ENCODE results near the gene DYNLRB1.
"Not testable (repeated sequence)": the region's sequence is repeated elsewhere in the genome, so short reads cannot be mapped to it uniquely, and the experiment has no call there.

Gene DYNLRB1

DNA sequence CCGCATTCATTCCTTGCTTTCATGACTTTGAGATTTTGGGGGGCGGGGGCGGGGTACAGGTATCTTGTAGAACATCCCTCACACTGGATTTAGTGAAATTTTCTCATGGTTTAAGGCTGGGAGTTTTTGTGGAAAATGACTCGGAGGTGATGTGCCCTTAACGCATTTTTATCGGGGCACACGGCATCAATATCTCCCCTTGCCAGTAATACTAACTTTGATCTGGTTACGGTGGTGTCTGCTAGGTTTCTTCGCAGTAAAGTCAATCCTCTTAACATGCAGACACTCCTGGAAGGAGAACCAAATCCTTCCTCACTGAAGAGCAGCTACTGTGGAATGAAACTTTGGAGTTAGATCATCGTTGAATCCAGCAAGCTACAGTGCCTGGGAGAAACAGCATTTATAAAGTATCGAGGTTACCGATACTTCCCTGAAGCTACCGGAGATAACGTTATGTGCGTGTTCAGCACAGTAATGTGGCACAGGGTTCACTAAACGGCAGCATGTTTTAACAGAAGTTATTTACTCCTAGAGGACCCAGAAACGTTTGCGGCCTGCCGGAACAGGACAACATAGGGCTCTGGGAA is 1.2 kb upstream of the DYNLRB1 start:
- peak; percentile 87 for FAIRE-seq
- no peak for DNase-seq (ENCODE audit: insufficient read length)
- no peak for TF ChIP-seq POLR2A (IDR thresholded peaks at IDR 0.05; ENCODE audit: low read depth, low read length)
- TF ChIP-seq TAF1 (IDR thresholded peaks at IDR 0.05; ENCODE audit: borderline replicate concordance, low read depth, low read length), result no peak
- no peak for TF ChIP-seq POLR2AphosphoS5 (IDR thresholded peaks at IDR 0.05; ENCODE audit: low read depth, low read length)

- FAIRE-seq (no peak), DNase-seq (ENCODE audit: insufficient read length) (peak; percentile 49)
- TF ChIP-seq POLR2A (IDR thresholded peaks at IDR 0.05; ENCODE audit: low read depth, low read length) (peak; percentile 55), TAF1 (IDR thresholded peaks at IDR 0.05; ENCODE audit: borderline replicate concordance, low read depth, low read length) (no peak), POLR2AphosphoS5 (IDR thresholded peaks at IDR 0.05; ENCODE audit: low read depth, low read length) (peak; percentile 56; the same call in 1 of the 2 replicates)
Measured at GRCh38 chr20:34515484-34516246, 557 bp upstream of the DYNLRB1 start.

DNA sequence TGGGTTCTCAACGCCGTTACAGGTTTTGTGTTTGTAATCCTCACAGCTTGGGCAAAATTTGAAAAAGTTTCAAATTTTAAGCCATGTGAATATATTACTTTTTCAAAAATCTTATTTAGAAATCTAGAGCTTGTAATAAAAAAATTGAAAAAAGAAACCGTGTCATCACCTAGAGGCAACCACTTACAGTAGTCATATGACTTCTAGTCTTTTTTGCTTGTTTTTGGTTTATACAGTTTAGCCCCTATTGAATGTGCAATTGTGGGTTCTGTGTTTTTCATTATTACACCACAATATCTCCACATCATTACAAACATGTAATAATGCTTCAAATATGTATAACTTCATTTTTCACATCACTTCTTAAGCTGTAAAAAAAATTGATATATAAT is 888 bp downstream of the DYNLRB1 start:
- DNase-seq (ENCODE audit: insufficient read length) (no peak), FAIRE-seq (no peak)
- TF ChIP-seq POLR2A (IDR thresholded peaks at IDR 0.05; ENCODE audit: low read depth, low read length) (no peak), POLR2AphosphoS5 (IDR thresholded peaks at IDR 0.05; ENCODE audit: low read depth, low read length) (no peak), TAF1 (IDR thresholded peaks at IDR 0.05; ENCODE audit: borderline replicate concordance, low read depth, low read length) (no peak)

DNA sequence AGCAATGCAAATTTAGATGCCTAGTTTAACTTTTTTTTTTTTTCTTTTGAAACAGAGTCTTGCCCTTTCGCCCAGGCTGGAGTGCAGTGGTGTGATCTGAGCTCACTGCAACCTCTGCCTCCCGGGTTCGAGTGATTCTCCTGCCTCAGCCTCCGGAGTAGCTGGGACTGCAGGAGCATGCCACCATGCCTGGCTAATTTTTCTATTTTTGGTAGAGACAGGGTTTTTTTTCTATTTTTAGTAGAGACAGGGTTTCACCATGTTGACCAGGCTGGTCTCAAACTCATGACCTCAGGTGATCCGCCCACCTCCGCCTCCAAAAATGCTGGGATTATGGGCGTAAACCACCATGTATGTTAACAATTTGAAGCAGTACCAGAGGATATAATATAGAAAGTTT is 2.6 kb downstream of the DYNLRB1 start:
- FAIRE-seq; DNase-seq (ENCODE audit: insufficient read length): not testable (repeated sequence)

- DNase-seq (ENCODE audit: insufficient read length); FAIRE-seq: not testable (repeated sequence)
Measured at GRCh38 chr20:34519841-34520240, 3.6 kb downstream of the DYNLRB1 start.

DNA sequence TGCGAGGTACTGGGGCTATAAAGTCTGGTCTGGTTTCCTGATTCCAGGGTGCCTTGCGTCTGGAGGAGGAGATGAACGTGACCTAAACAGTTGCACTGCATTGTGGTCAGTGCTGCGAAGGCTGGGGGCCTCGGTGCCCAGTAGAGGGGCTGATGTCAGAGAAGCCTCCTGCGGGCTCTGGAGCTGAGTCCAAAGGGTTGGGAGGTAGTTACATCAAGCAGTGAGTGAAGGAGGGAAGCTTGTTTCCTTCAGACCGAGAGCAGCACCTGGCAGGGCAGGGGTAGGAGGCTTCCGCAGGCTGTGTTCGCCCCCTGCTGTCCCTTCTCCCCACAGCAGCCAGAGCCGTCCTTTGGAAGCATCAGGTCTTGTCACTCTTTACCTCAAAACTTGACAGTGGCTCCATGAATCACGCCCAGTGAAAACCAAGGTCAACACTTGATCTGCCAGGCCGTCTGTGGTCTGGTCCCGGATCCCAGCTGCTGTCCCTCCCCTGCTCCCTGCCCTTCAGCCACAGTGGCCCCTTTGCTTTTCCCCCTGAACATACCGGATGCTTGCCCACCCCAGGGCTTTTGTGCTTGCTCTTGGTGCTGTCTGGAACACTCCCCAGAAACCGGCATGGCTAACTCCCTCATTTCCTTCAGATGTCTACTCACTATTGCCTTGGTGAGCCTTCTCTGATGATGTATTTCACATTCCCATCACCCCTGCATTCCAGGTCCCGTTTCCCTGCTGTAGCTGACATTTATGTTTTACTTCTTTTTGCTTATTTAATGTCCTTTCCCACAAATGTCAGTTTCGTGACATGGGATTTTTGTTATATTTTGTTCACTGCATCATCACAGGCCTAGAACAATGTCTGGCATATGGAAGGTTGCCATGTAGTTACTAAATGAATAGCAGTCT is 7.0 kb downstream of the DYNLRB1 start:
- TF ChIP-seq POLR2AphosphoS5 (IDR thresholded peaks at IDR 0.05; ENCODE audit: low read depth, low read length) (no peak), POLR2A (IDR thresholded peaks at IDR 0.05; ENCODE audit: low read depth, low read length) (no peak), TAF1 (IDR thresholded peaks at IDR 0.05; ENCODE audit: borderline replicate concordance, low read depth, low read length) (no peak)
- DNase-seq (ENCODE audit: insufficient read length) (peak; percentile 51), FAIRE-seq (peak; percentile 84)

DNA sequence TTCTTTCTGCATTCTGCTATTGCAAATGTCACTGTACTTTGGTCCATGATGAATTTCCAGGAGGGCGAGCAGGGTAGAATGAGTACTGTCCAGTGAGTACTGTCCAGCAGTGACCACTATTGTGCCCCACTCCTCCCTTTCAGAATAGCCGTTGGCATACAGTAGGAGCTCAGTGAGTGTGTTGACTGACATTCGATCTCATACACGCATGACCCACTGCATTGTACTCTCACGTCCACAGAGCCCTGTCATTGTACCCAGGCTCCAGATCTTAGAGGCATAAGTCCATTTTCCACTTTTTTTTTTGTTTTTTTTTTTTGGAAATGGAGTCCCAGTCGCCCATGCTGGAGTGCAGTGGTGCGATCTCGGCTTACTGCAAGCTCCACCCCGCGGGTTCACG is 8.2 kb downstream of the DYNLRB1 start:
- no peak for DNase-seq (ENCODE audit: insufficient read length)
- FAIRE-seq, result no peak
- TF ChIP-seq POLR2A (IDR thresholded peaks at IDR 0.05; ENCODE audit: low read depth, low read length) (no peak), POLR2AphosphoS5 (IDR thresholded peaks at IDR 0.05; ENCODE audit: low read depth, low read length) (no peak), TAF1 (IDR thresholded peaks at IDR 0.05; ENCODE audit: borderline replicate concordance, low read depth, low read length) (no peak)

GRCh38 chr20:34525342-34525708 is 9.1 kb downstream of the DYNLRB1 start:
- TF ChIP-seq TAF1 (IDR thresholded peaks at IDR 0.05; ENCODE audit: borderline replicate concordance, low read depth, low read length) (no peak), POLR2A (IDR thresholded peaks at IDR 0.05; ENCODE audit: low read depth, low read length) (no peak), POLR2AphosphoS5 (IDR thresholded peaks at IDR 0.05; ENCODE audit: low read depth, low read length) (no peak)
- no peak for DNase-seq (ENCODE audit: insufficient read length)
- no peak for FAIRE-seq

DNA sequence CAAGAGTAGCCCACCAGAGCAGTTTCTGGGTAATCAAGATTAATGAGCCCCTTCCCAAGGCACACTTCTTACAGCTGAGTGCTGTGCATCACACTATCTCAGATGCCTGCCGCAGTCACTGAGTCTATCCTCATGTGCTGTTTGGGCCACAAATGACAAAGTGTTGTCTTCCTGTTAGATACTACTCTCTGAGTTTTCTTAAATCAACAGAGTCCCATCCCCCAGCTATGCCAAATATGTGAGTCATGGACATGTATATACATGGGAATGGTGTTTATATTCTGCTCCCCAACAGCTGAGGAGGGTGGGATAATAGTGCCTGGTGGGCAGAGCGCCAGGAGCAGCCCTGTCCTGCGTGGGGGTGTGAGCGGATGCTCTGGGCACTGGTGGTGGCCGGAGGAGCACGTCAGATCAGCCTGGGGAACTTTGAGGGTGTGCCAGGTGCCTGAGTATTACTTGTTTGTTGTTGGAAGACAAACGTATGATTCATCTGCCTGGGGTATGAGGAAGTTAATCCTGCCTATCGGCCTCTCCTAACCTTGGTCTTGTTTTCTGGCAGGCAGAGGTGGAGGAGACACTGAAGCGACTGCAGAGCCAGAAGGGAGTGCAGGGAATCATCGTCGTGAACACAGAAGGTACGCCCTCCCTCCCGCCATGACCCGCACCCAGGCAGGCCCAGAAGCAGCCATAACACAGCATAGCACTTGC is 9.6 kb downstream of the DYNLRB1 start:
- TF ChIP-seq POLR2AphosphoS5 (IDR thresholded peaks at IDR 0.05; ENCODE audit: low read depth, low read length) (no peak), TAF1 (IDR thresholded peaks at IDR 0.05; ENCODE audit: borderline replicate concordance, low read depth, low read length) (no peak)
- DNase-seq (ENCODE audit: insufficient read length) (no peak), FAIRE-seq (no peak)

DNA sequence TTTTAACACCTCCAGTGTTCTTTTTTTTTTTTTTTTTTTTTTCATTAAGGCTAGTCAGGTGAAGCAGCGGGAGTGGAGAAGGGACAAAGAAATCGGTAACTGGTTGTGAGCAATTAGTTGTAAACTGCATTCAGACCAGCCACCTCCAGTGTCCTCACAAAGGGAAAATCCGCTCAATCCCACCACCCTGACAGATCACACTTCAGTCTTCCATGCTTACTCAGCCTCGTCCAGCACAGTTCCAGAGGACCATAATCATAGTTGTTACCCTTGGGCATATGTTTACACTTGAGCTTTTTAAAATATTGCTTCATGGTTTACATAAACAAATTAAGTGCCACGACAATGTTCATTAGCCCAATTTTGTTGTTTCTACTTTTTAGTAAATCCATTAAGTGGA is 10.2 kb downstream of the DYNLRB1 start:
- DNase-seq (ENCODE audit: insufficient read length) (no peak), FAIRE-seq (no peak)
- TF ChIP-seq TAF1 (IDR thresholded peaks at IDR 0.05; ENCODE audit: borderline replicate concordance, low read depth, low read length), result no peak
- no peak for TF ChIP-seq POLR2A (IDR thresholded peaks at IDR 0.05; ENCODE audit: low read depth, low read length)
- no peak for TF ChIP-seq POLR2AphosphoS5 (IDR thresholded peaks at IDR 0.05; ENCODE audit: low read depth, low read length)

GRCh38 chr20:34527016-34527415 is 10.8 kb downstream of the DYNLRB1 start:
- FAIRE-seq (no peak), DNase-seq (ENCODE audit: insufficient read length) (no peak)
- TF ChIP-seq TAF1 (IDR thresholded peaks at IDR 0.05; ENCODE audit: borderline replicate concordance, low read depth, low read length) (no peak), POLR2AphosphoS5 (IDR thresholded peaks at IDR 0.05; ENCODE audit: low read depth, low read length) (no peak), POLR2A (IDR thresholded peaks at IDR 0.05; ENCODE audit: low read depth, low read length) (no peak)

All from GM12892 (cell line).